MM.1S (cell line): ENCODE results near the gene IQGAP1.
A peak's percentile ranks its signal among the peaks of the same experiment; 100 is the strongest.

Source experiments
- DNase-seq: peaks from one replicate; pipeline ENCODE4 v3.0.0-alpha.2; 2015
- H2AFZ ChIP-seq: fragments of 300-600 bp; sonication (generic); 2 replicates; pipeline ENCODE4 v1.6.0; 2016; ENCODE audit warnings: antibody characterized with exemption, low read length
- H3F3A ChIP-seq: fragments of 300-600 bp; sonication (generic); 2 replicates; pipeline ENCODE4 v1.6.1; 2016; ENCODE audit warnings: mild to moderate bottlenecking, antibody characterized with exemption, low read length, moderate library complexity, mixed read lengths; ENCODE audit not compliant: insufficient read depth
- H3K27ac ChIP-seq: fragments of 300-600 bp; sonication (generic); 2 replicates; pipeline ENCODE4 v1.5.1; 2016; ENCODE audit warnings: mild to moderate bottlenecking, low read length
- H3K27me3 ChIP-seq: fragments of 300-600 bp; sonication (generic); replicated peaks from 2 replicates; pipeline ENCODE4 v1.6.0; 2016; ENCODE audit warnings: low read length; ENCODE audit not compliant: insufficient read depth
- H3K36me3 ChIP-seq: fragments of 300-600 bp; sonication (generic); replicated peaks from 2 replicates; pipeline ENCODE4 v1.6.1; 2016; ENCODE audit warnings: mild to moderate bottlenecking, low read length, mixed read lengths; ENCODE audit not compliant: insufficient read depth
- H3K4me1 ChIP-seq: fragments of 300-600 bp; sonication (generic); 2 replicates; pipeline ENCODE4 v1.6.1; 2016; ENCODE audit warnings: low read length, mixed read lengths
- H3K4me2 ChIP-seq: fragments of 300-600 bp; sonication (generic); 2 replicates; pipeline ENCODE4 v1.6.0; 2016; ENCODE audit warnings: low read depth, low read length
- H3K4me3 ChIP-seq: fragments of 300-600 bp; sonication (generic); 2 replicates; pipeline ENCODE4 v1.5.1; 2016; ENCODE audit warnings: low read length, mixed read lengths
- H3K79me2 ChIP-seq: fragments of 300-600 bp; sonication (generic); 2 replicates; pipeline ENCODE4 v1.6.1; 2016; ENCODE audit warnings: mixed run types, low read length, mixed read lengths
- H3K9ac ChIP-seq: fragments of 300-600 bp; sonication (generic); 2 replicates; pipeline ENCODE4 v1.6.1; 2016; ENCODE audit warnings: low read length, mixed read lengths
- H3K9me2 ChIP-seq: fragments of 300-600 bp; sonication (generic); replicated peaks from 2 replicates; pipeline ENCODE4 v1.6.1; 2016; ENCODE audit warnings: mild to moderate bottlenecking, low read length, mixed read lengths; ENCODE audit not compliant: insufficient read depth
- H3K9me3 ChIP-seq: fragments of 300-600 bp; sonication (generic); replicated peaks from 2 replicates; pipeline ENCODE4 v1.6.1; 2016; ENCODE audit warnings: mild to moderate bottlenecking, low read length, mixed read lengths; ENCODE audit not compliant: insufficient read depth
- H4K20me1 ChIP-seq: fragments of 300-600 bp; sonication (generic); 2 replicates; pipeline ENCODE4 v1.6.1; 2016; ENCODE audit warnings: mild to moderate bottlenecking, low read length, moderate library complexity, mixed read lengths; ENCODE audit not compliant: insufficient read depth
- CTCF ChIP-seq: fragments of 300-600 bp; sonication (generic); IDR thresholded peaks from 2 replicates; pipeline ENCODE4 v1.5.1; 2016; ENCODE audit warnings: antibody characterized with exemption, low read length, mixed read lengths
- EZH2 ChIP-seq: fragments of 300-600 bp; sonication (generic); optimal IDR thresholded peaks from 2 replicates; pipeline ENCODE3; 2017; ENCODE audit warnings: low read depth, mild to moderate bottlenecking, antibody characterized with exemption, low read length, mixed read lengths
- EZH2phosphoT487 ChIP-seq: fragments of 300-600 bp; sonication (generic); IDR thresholded peaks from 2 replicates; pipeline ENCODE4 v1.6.1; 2018; ENCODE audit warnings: antibody characterized with exemption, low read length

Gene IQGAP1

GRCh38 chr15:90482124-90483011 lies 94.3 kb downstream of the IQGAP1 start:
- H3F3A ChIP-seq: no peaks in the 10 kb centered on the region
- no peaks in the 10 kb centered on the region for H4K20me1 ChIP-seq
- no peaks in the 10 kb centered on the region for H3K79me2 ChIP-seq
- no peak overlapping the region for H3K4me3 ChIP-seq
- no peaks in the 10 kb centered on the region for H3K27me3 ChIP-seq
- no peak overlapping the region for H3K9ac ChIP-seq
- H3K27ac ChIP-seq: no peak overlapping the region
- TF ChIP-seq EZH2: no peak
- peak; percentile 66 for TF ChIP-seq CTCF
- no peak for TF ChIP-seq EZH2phosphoT487
- H3K9me2 ChIP-seq: no peaks in the 10 kb centered on the region
- H2AFZ ChIP-seq: no peak overlapping the region
- H3K4me2 ChIP-seq: no peak overlapping the region
- H3K4me1 ChIP-seq: no peaks in the 10 kb centered on the region
- DNase-seq: peak; percentile 50
- peaks cover 20% of the 10 kb centered on the region; the same call in 1 of the 2 replicates for H3K36me3 ChIP-seq
- no peaks in the 10 kb centered on the region for H3K9me3 ChIP-seq

- Histone ChIP-seq H3K9ac (no peak overlapping the region), H3K27ac (no peak overlapping the region), H3K27me3 (no peaks in the 10 kb centered on the region), H3K4me3 (no peak overlapping the region), H2AFZ (no peak overlapping the region), H3K79me2 (no peaks in the 10 kb centered on the region), H3F3A (no peaks in the 10 kb centered on the region), H3K9me2 (no peaks in the 10 kb centered on the region), H3K36me3 (peaks cover 20% of the 10 kb centered on the region; the same call in 1 of the 2 replicates), H3K4me2 (no peak overlapping the region), H3K4me1 (no peaks in the 10 kb centered on the region), H4K20me1 (no peaks in the 10 kb centered on the region), H3K9me3 (no peaks in the 10 kb centered on the region)
- TF ChIP-seq EZH2 (no peak), EZH2phosphoT487 (no peak), CTCF (no peak)
- DNase-seq: no peak
Observed at GRCh38 chr15:90483012-90483307, 94.9 kb downstream of the IQGAP1 start.

- H3K27ac ChIP-seq: no peak overlapping the region
- H4K20me1 ChIP-seq: no peaks in the 10 kb centered on the region
- TF ChIP-seq EZH2 (no peak), CTCF (no peak), EZH2phosphoT487 (no peak)
- H3K4me2 ChIP-seq: no peak overlapping the region
- no peaks in the 10 kb centered on the region for H3F3A ChIP-seq
- H3K9me2 ChIP-seq: no peaks in the 10 kb centered on the region
- no peak overlapping the region for H3K4me3 ChIP-seq
- H3K9me3 ChIP-seq: no peaks in the 10 kb centered on the region
- H3K79me2 ChIP-seq: no peaks in the 10 kb centered on the region
- H3K27me3 ChIP-seq: no peaks in the 10 kb centered on the region
- H3K9ac ChIP-seq: no peak overlapping the region
- H3K36me3 ChIP-seq: peaks cover 20% of the 10 kb centered on the region; the same call in 1 of the 2 replicates
- H3K4me1 ChIP-seq: no peaks in the 10 kb centered on the region
- no peak overlapping the region for H2AFZ ChIP-seq
- no peak for DNase-seq
Observed at GRCh38 chr15:90483637-90484036, 95.6 kb downstream of the IQGAP1 start.
